Ascending aorta (tissue), 2 donors: ENCODE results near the gene NLGN1. TPM values are rescaled to one million over a fixed set of nuclear protein-coding genes. Genes with fewer than 3 reads are reported as not detected.

Experiments used
- DNase-seq, 2 donors: peaks; one replicate each; pipeline ENCODE4 v3.0.0-alpha.2; 2019; ENCODE audit warnings: low spot score in 2 of 2
- H3K27ac ChIP-seq, 2 donors: fragments of 200-600 bp; sonication (generic); one replicate each; pipeline ENCODE4 v1.5.1; 2016 to 2017; ENCODE audit warnings: mild to moderate bottlenecking in 1 of 2
- H3K27me3 ChIP-seq: fragments of 200-600 bp; sonication (generic); one replicate; pipeline ENCODE4 v1.5.1; 2017
- H3K36me3 ChIP-seq, 2 donors: fragments of 200-600 bp; sonication (generic); one replicate each; pipeline ENCODE4 v1.5.1; 2016
- H3K4me1 ChIP-seq, 2 donors: fragments of 200-600 bp; sonication (generic); one replicate each; pipeline ENCODE4 v1.5.1; 2016 to 2017; ENCODE audit warnings: mild to moderate bottlenecking in 1 of 2
- H3K4me3 ChIP-seq, 2 donors: fragments of 200-600 bp; sonication (generic); one replicate each; pipeline ENCODE4 v1.5.1; 2016 to 2017; ENCODE audit warnings: mild to moderate bottlenecking in 1 of 2
- H3K9me3 ChIP-seq, 2 donors: fragments of 200-600 bp; sonication (generic); one replicate each; pipeline ENCODE4 v1.5.1; 2016
- intact Hi-C: fragments of 100-400 bp; cut with DNase I; formaldehyde crosslinking; loops from one replicate; pipeline ENCODE4 v1.15.1; 2023
- total RNA-seq: library from RNA; depleted of rRNA; stranded (reverse); fragments of >200 nt; gene quantifications from one replicate; pipeline ENCODE4 v1.1.0, GENCODE V29; 2016
- TF ChIP-seq, protein P1 (sequence below), 3 experiments: fragments of 200-600 bp in 2 of 3; fragments of 450-650 bp in 1 of 3; sonication (generic) in 2 of 3; IDR thresholded peaks; one replicate each; pipeline ENCODE4 v1.5.1; 2016 to 2019; ENCODE audit warnings: antibody characterized with exemption in 3 of 3, mild to moderate bottlenecking in 1 of 3, moderate library complexity in 1 of 3

Gene NLGN1
- total RNA-seq, 1 donor from 2014 or later = 5.2 TPM

DNA sequence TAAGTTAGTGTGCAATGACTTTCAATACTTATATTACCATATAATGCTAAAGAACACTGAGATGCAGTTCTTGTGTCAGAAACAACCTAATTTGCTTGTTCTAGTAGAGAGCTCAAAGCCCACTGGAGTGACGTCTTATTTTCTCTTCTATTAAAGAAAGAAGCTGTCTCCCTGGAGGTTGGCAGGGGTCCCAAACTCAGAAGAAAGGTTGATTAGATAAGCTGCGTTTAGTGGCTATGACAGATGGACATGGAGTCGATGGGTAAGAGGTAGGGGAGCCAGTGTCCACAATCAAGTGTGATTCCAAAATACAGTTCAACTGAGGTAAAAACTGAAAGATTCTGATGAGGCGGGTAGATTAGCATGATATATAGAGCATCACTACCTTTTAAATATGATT, 363.6 kb downstream of the NLGN1 start:
- Histone ChIP-seq H3K4me1 (no peaks in the 10 kb centered on the region), H3K4me3 (no peak overlapping the region), H3K9me3 (no peaks in the 10 kb centered on the region), H3K36me3 (no peaks in the 10 kb centered on the region), H3K27ac (no peak overlapping the region), H3K27me3 (no peaks in the 10 kb centered on the region)
- TF ChIP-seq, protein P1, sequence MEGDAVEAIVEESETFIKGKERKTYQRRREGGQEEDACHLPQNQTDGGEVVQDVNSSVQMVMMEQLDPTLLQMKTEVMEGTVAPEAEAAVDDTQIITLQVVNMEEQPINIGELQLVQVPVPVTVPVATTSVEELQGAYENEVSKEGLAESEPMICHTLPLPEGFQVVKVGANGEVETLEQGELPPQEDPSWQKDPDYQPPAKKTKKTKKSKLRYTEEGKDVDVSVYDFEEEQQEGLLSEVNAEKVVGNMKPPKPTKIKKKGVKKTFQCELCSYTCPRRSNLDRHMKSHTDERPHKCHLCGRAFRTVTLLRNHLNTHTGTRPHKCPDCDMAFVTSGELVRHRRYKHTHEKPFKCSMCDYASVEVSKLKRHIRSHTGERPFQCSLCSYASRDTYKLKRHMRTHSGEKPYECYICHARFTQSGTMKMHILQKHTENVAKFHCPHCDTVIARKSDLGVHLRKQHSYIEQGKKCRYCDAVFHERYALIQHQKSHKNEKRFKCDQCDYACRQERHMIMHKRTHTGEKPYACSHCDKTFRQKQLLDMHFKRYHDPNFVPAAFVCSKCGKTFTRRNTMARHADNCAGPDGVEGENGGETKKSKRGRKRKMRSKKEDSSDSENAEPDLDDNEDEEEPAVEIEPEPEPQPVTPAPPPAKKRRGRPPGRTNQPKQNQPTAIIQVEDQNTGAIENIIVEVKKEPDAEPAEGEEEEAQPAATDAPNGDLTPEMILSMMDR (IDR thresholded peaks at IDR 0.05) = no peak
- no peak for DNase-seq
- intact Hi-C loops = no loop called here

DNA sequence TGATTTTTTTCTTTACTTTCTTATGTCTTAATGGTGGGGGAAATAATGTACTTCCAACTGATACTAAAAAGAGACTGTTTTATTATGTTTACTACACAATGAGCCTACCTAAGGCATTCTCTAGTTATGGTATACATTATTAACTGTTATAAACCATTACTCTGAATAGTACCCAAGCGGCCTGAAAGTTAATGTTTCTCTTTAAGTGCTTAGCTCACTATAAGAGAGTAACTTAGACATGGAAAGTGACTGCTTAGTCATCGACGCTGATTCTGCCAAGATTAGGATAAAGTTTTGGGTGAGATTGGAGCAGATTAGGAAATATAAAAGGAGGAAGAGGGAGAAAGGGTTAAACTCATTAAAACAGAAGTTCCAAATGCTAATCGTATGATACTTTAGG, 365.0 kb downstream of the NLGN1 start:
- no peaks in the 10 kb centered on the region for H3K9me3 ChIP-seq
- no peak for DNase-seq
- no peaks in the 10 kb centered on the region for H3K36me3 ChIP-seq
- H3K4me1 ChIP-seq = no peaks in the 10 kb centered on the region
- H3K27ac ChIP-seq = no peak overlapping the region
- H3K27me3 ChIP-seq = no peaks in the 10 kb centered on the region
- TF ChIP-seq, protein P1 (IDR thresholded peaks at IDR 0.05) = no peak
- H3K4me3 ChIP-seq = no peak overlapping the region
- intact Hi-C loops = no loop called here

DNA sequence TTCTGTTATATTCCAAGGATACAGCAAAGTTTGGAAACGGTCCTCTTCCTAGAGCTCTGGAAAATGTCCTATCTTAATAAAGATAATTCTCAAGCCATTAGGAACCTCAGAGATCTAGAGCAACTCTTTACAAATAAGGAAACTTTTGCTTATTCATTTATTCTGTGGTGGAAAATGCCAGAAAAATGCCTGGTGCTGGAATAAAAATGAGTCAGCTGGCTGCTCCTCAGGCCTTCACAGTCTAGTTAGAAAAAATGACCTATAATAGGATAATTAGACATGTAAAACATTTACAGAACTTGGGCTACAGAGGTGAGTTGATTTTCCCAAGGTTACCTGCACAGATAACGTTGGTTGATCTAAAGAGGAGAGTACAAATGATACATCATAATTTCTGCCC, 372.5 kb downstream of the NLGN1 start:
- no peak for DNase-seq
- no peaks in the 10 kb centered on the region for H3K27me3 ChIP-seq
- no peaks in the 10 kb centered on the region for H3K36me3 ChIP-seq
- H3K9me3 ChIP-seq = no peaks in the 10 kb centered on the region
- H3K4me1 ChIP-seq = no peaks in the 10 kb centered on the region
- H3K27ac ChIP-seq = no peak overlapping the region
- H3K4me3 ChIP-seq = no peak overlapping the region
- TF ChIP-seq, protein P1 (IDR thresholded peaks at IDR 0.05) = no peak
- intact Hi-C loops = no loop called here

DNA sequence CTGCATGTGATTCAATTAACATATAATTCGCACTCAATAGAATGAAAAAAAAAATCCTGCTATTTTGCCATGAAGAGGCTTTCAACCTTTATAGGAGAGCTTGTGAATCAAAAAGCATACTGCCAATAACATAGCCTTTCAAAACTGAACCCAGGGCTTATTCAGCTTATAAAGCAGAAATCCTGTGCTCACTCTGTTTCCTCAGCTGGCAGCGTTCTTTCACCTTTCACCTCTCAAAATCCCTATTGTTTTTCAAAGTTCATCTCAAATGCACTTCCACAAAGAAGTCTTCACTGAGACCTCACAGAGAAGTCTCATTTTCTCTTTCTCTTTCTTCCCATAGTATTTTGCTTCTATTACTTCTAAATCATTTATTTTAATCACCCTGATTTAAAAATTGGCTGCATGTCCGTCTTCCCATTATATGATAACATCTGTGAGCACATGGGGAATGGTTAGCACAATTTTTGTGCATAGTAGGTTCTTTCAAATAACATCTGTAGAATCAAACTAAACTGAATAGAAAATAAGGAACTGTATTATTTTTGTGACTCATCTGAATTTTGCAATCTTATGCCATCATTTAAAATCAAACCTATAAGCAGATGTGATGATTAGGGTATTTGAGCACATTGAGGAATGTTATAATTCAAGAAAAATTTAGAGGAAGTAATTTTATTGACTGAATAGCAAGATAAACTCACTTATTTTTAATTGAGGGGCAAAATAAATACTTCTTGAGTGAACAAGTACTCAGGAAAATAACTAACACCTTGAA, 373.4 kb downstream of the NLGN1 start:
- TF ChIP-seq, protein P1 (IDR thresholded peaks at IDR 0.05) = no peak
- Histone ChIP-seq H3K9me3 (no peaks in the 10 kb centered on the region), H3K4me1 (no peaks in the 10 kb centered on the region), H3K36me3 (no peaks in the 10 kb centered on the region), H3K27ac (no peak overlapping the region), H3K27me3 (no peaks in the 10 kb centered on the region), H3K4me3 (no peak overlapping the region)
- DNase-seq = no peak
- intact Hi-C loops = no loop called here

DNA sequence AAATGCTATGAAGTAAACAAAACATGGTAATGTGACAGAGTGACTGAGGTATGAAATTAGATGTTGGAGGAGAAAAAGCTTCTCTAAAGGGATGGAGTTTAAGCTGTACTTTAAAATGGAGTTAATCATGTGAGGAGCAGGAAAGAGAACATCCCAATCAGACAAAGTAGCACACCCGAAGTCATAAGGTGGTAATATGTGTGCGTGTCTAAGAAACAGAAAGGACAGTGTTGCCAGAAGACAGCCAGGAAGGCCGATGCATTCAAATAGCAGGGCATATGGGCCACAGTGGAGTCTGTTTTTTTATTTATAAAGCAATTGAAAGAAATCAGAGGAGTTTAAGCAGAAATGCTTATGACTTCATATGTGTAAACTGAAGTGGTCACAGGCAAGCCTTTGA, 376.3 kb downstream of the NLGN1 start:
- intact Hi-C loops = no loop called here
- Histone ChIP-seq H3K36me3 (no peaks in the 10 kb centered on the region), H3K27me3 (no peaks in the 10 kb centered on the region), H3K4me3 (no peak overlapping the region), H3K9me3 (no peaks in the 10 kb centered on the region), H3K27ac (no peak overlapping the region), H3K4me1 (no peaks in the 10 kb centered on the region)
- DNase-seq = no peak
- TF ChIP-seq, protein P1 (IDR thresholded peaks at IDR 0.05) = no peak
